Limb (tissue), 2 donors: ENCODE measurements around the gene HMX3.

Experiments used
- DNase-seq, 2 donors: peaks; one replicate each; pipeline ENCODE4 v3.0.0-alpha.2; 2016; ENCODE audit errors: extremely low spot score in 2 of 2

HMX3 gene

GRCh38 chr10:123135415-123136141, at the start of gene HMX3:
TSS of gene HMX3 (plus strand) at chr10:123135970. CDS start at chr10:123136051, 81 bp downstream.
- peak in 1 of 2 donors; percentile 67 for DNase-seq

DNA sequence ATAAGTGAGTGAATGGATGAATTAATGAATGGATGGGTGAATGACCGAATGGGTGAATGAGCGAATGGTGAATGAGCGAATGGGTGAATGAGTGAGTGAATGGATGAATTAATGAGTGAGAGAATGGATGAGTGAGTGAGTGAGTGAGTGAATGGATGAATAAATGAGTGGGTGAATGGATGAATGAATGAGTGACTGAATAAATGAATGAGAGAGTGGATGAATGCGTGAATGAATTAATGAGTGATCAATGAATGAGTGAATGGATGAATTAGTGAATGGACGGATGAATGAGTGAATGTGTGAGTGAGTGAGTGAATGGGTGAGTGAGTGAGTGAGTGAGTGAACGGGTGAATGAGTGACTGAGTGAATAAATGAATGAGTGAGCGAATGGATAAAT, 49.5 kb upstream of the HMX3 start:
- no peak for DNase-seq

DNA sequence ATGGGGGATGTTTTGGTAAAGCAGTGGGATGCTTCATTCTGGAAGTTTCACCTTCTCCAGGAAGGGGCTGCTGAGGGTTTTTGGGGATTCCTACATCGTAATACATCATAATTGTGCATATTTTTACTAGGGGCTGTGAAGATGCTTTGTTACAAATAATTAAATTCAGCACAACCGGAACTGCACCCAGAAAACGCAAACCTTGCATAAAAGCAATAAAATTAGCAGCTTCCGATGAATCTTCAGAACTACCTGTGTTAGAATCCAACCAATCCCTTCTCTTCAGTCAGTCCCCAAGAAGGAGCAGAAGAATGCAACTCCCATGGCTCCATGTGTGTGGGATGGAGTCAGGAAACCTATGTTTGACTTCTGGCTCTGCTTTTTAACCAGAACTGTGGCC, 48.4 kb upstream of the HMX3 start:
- DNase-seq = no peak

DNA sequence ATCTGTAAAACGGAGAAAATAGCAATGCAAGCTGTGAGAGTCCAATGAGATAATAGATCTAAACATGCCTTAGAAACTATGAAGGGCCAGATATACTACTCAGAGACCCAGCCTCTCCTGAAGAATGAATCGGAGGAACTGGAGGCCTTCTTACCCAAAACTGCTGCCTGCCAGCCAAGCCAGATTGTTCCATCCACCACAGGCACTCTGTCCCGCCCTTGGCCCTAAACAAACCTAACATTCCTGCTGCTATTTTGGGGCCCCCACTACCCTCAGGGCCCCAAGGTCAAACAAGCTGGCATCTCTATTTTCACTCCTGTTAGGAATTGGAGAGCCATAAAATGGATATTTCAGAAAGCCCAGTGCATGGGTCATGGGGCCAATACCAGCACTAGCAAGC, 48.0 kb upstream of the HMX3 start:
- no peak for DNase-seq

DNA sequence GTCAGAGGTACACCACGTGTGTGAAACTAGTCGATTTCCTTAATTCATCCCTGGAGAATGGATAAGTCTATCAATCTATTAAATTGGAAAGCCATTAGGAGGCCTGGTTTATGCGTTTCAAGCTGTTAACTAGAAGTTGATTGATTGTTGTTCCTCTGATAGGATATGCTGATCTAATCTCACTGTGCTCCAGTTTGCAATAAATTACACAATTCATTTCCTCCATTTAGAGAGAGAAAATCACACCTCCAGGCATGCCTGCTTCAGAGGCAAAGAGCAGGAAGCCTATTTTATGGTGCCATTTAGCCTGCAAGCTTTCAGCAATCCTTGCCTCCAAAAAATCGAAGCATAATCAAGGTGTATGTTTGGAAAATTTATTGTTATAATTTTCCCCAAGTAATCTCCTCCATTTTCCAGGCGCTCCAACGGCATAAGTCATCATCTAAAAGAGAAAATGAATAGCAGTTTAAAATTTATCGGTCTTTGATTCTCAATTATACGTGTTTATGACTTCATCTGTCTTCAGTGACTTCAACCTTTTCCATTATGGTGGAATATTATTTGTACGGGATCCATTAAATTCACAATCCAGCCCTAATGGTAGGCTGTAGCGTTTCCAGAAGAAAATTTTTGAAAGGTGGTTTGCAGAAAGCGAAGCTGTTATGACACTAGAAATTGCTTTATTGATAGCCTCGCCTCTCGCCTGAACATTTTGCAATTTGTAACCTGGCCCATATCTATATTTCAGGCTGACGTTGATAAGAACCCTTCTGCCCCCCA, 42.9 kb upstream of the HMX3 start:
- no peak for DNase-seq

GRCh38 chr10:123093489-123093888, 42.3 kb upstream of the HMX3 start:
- DNase-seq = no peak

DNA sequence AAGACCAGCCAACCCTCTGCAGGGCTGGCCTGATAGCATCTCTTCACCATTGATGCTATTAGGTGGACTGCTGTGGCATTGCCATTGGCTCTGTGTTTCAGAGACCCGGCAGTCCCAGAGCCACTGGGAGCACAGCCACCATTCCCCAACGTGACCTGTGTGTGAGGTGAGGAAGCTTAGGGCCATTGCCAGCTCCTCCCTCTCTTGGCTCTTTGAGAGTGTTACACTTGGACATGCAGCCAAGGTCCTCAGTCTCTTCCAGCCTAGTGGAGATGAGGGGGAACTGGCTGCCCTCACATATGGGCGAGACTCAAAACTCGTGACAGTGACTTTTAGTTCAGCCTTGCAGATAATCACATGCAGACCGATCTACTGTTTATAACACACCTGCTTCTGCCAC, 39.3 kb upstream of the HMX3 start:
- no peak for DNase-seq

GRCh38 chr10:123097039-123097438, 38.7 kb upstream of the HMX3 start:
- no peak for DNase-seq

- no peak for DNase-seq
Observed at GRCh38 chr10:123100030-123100762, 35.6 kb upstream of the HMX3 start.

GRCh38 chr10:123101872-123102271, 33.9 kb upstream of the HMX3 start:
- no peak for DNase-seq

- DNase-seq = no peak
Observed at GRCh38 chr10:123102673-123103072, 33.1 kb upstream of the HMX3 start.

DNA sequence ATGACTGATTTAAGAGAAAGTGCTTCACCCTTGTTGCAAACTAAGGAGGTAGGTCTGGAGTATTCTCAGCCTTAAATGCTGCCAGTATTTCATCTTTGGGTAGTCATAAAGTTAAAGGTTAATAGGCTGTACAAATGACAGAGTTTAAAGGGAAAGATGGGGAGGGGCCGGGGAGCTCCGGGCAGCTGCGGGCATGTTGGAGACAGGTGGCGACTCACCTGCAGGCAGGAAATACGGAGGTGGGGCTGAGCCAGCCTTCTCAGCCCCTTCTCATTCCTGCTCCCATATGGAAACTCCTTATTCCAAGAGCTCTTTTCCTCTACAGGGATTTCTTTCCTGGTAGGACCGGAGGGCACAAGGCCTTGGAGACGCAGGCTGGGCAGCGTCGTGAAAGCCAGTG, 31.8 kb upstream of the HMX3 start:
- no peak for DNase-seq

DNA sequence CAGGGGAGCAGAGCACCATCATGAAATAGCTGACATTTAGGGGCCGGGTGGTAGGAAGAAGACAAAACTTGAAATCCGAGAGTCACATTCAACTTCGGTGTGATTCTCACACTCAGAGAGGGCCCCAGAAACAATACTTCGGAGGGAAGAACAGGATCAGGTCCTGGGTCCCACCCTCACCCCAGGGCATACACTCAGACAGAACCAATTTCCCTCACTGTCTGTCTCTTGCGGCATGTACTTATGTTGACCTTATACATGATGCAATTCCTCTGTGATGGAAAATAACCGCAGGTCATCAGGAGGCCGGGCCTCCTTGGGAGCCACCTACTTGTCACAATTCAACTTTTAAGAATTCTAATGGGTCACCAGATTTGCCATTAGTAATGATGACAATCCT, 26.3 kb upstream of the HMX3 start:
- DNase-seq = no peak

GRCh38 chr10:123117644-123118417, 17.9 kb upstream of the HMX3 start:
- DNase-seq = peak in 1 of 2 donors; percentile 38

- DNase-seq = no peak
Observed at GRCh38 chr10:123119081-123119480, 16.7 kb upstream of the HMX3 start.

GRCh38 chr10:123126246-123126645, 9.5 kb upstream of the HMX3 start:
- DNase-seq = no peak

GRCh38 chr10:123129618-123130271, 6.0 kb upstream of the HMX3 start:
- DNase-seq = no peak

GRCh38 chr10:123132576-123133477, 2.9 kb upstream of the HMX3 start:
- DNase-seq = peak; percentile 84 to 91

DNA sequence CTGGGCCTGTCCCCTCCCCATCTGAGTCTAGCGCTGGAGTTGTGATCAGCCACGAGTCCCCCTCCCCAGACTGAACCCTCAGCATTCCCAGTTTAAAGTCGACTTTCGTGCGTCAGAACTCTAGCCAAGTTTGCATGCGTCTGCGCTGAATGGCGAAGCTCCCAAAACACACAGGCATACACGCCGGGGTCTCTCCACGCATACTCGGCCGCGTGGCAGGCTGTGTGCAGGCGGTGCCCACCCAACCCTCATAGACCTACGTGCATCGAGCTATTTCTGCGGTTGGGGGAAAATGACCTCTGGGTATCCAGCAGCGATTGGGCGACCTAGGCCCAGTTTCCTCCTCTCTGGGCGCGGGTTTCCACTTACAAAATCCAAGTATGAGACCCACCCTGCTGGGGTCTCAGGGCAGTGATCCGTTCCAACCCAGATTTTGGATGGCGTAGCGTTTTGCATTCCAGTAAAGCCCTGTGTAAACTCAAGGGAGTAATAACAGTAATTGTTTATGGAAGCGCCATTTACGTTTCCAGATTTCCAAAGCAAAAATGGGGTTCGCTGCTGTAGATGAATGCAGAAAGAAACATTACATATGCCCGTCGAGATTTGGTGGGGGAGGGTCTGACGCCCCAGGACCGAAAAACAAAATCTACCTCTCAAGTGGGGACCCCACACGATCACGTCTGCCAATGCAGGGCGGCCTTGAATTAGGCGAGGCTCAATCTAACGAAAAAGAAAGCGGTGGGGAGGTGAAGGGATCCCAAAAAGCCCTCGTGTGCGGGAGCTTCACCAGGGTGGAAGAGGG, 2.0 kb upstream of the HMX3 start:
- DNase-seq = peak in 1 of 2 donors; percentile 34
